GM19238 (cell line): ENCODE measurements around the gene ARHGEF28.

Source experiments
- DNase-seq: peaks from one replicate; pipeline ENCODE4 v3.0.0; 2011; ENCODE audit warnings: low spot score; ENCODE audit not compliant: insufficient read length

The ARHGEF28 gene

GRCh38 chr5:73654171-73654811 is 28.3 kb downstream of the ARHGEF28 start:
- DNase-seq: no peak

GRCh38 chr5:73654819-73655318 is 28.9 kb downstream of the ARHGEF28 start:
- no peak for DNase-seq

GRCh38 chr5:73655521-73656160 is 29.6 kb downstream of the ARHGEF28 start:
- DNase-seq: no peak

- DNase-seq: no peak
These were observed 35.8 kb downstream of the ARHGEF28 start for GRCh38 chr5:73661753-73662152.

- no peak for DNase-seq
These were observed 37.3 kb downstream of the ARHGEF28 start for GRCh38 chr5:73663161-73663859.

GRCh38 chr5:73663860-73664240 is 37.9 kb downstream of the ARHGEF28 start:
- DNase-seq: no peak

GRCh38 chr5:73664796-73665195 is 38.8 kb downstream of the ARHGEF28 start:
- DNase-seq: no peak

- DNase-seq: no peak
These were observed 40.9 kb downstream of the ARHGEF28 start for GRCh38 chr5:73666891-73667290.

- no peak for DNase-seq
These were observed 42.0 kb downstream of the ARHGEF28 start for GRCh38 chr5:73668017-73668416.

GRCh38 chr5:73668486-73669111 is 42.6 kb downstream of the ARHGEF28 start:
- DNase-seq: no peak

GRCh38 chr5:73670731-73671130 is 44.7 kb downstream of the ARHGEF28 start:
- DNase-seq: no peak

- no peak for DNase-seq
These were observed 46.1 kb downstream of the ARHGEF28 start for GRCh38 chr5:73672132-73672531.

GRCh38 chr5:73673161-73673591 is 47.2 kb downstream of the ARHGEF28 start:
- DNase-seq: no peak

GRCh38 chr5:73674669-73675004 is 48.6 kb downstream of the ARHGEF28 start:
- DNase-seq: no peak

GRCh38 chr5:73678322-73678740 is 52.3 kb downstream of the ARHGEF28 start:
- no peak for DNase-seq

GRCh38 chr5:73678807-73679206 is 52.8 kb downstream of the ARHGEF28 start:
- DNase-seq: no peak

- DNase-seq: no peak
These were observed 56.2 kb downstream of the ARHGEF28 start for GRCh38 chr5:73682176-73682575.

GRCh38 chr5:73684691-73685090 is 58.7 kb downstream of the ARHGEF28 start:
- no peak for DNase-seq

GRCh38 chr5:73686912-73687311 is 60.9 kb downstream of the ARHGEF28 start:
- DNase-seq: no peak

GRCh38 chr5:73687357-73687756 is 61.4 kb downstream of the ARHGEF28 start:
- no peak for DNase-seq

- no peak for DNase-seq
These were observed 64.0 kb downstream of the ARHGEF28 start for GRCh38 chr5:73690015-73690414.
